GM19025 (cell line): ENCODE data around the gene OR5H6.
"Not testable (repeated sequence)": the region's sequence is repeated elsewhere in the genome, so short reads cannot be mapped to it uniquely, and the experiment has no call there.

Experiments used
- ATAC-seq: cut with Tn5 transposase; IDR thresholded peaks from one replicate; pipeline ENCODE4 v1.9.1; 2021; ENCODE audit warnings: mild to moderate bottlenecking, low read depth, moderate library complexity; ENCODE audit not compliant: unreplicated experiment

Gene OR5H6

DNA sequence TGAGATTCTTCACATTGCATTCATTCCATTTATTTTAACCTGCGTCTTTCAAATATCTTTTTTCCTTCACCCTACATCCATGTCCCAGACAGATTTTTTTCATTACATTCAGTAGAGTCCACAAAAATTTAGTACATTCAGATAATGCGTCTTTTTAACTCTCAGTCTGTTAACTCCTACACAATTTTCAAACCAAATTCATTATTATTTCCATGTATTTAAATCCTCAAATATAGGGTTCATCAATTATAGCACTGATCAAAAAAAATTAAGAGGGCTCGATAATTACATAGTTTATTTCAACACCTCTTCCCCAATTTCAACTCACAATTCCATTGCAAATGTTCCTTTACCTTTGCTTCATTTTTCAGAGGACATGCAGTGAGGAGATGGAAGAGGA lies at the start of gene OR5H6:
Gene OR5H6 (plus strand): TSS at position 301 of the 400 bp plus-strand sequence. CDS start 89 bp downstream, at position 390.
- no peak for ATAC-seq

DNA sequence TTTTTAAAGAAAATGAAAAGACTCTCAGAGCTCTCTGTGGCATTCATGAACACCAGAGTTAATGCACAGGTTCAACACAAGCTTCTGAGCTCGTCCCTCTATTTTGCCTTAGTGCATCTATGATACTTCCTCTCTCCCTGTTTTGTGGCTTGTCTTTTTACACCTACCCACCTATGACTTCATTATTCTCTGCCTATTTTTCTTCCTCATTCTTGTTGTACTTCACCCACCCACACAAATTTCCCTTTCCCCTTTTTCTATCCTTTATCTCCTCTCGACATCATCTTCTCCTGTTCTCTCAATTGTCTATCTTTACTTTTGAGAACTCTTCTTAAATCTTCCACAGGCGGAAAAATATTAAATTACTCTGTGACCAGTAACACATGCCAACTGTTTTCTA lies 49.0 kb upstream of the OR5H6 start:
- ATAC-seq: no peak

DNA sequence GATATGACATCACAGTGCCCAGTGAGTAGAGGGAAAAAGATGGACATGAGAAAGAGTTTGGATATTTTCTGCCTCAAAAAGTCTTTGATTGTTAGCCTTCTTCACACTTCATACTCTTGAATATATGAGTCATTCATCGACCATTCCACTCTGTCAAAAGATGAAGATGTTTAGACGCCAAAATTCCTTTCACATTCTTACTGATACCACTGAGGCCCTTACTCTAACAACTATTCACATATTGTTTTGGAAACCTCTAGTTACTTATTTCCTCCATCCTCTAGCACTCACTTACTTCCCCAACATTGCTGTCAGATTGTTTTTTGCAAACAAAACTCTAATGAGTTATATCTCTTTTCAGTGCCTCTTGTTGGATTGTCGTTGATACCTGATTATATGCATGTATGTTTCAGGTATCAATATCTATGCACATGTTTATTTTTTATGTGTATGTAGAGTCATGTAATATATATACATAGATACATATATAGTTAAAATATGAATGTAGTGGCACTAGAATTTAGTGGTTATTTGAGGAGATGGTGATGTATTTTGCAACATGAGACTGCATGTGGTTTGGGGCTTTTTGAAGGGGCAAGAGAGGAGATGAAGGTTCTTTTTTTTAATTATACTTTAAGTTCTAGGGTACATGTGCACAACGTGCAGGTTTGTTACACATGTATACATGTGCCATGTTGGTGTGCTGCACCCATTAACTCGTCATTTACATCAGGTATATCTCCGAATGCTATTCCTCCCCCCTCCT lies 40.0 kb upstream of the OR5H6 start:
- ATAC-seq: no peak

DNA sequence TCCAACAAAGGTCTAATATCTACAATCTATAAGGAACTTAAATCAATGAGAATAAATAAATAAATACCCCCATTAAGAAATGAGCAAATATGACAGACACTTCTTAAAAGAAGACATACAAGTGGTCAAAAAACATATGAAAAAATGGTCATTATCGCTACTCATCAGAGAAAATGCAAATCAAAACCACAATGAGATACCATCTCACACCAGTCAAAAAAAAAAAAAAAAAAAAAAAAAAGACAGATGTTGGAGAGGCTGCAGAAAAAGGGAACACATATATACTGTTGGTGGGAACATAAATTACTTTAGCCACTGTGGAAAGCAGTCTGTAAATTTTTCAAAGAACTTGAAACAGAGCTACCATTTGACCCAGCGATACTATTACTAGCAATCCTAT lies 31.6 kb upstream of the OR5H6 start:
- no peak for ATAC-seq

DNA sequence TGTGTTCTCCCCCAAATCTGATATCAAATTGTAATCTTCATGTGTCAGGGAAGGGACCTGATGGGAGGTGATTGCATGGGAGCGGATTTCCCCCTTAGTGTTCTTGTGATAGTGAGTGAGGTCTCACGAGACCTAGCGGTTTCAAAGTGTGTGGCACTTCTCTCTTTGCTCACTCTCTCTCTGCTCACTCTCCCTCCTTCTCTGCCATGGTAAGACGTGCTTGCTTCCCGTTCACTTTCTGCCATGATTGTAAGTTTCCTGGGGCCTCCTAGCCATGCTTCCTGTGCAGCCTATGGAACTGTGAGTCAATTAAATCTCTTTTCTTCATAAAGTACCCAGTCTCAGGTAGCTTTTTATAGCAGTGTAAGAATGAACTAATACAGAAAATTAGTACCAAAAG lies 30.6 kb upstream of the OR5H6 start:
- no peak for ATAC-seq

DNA sequence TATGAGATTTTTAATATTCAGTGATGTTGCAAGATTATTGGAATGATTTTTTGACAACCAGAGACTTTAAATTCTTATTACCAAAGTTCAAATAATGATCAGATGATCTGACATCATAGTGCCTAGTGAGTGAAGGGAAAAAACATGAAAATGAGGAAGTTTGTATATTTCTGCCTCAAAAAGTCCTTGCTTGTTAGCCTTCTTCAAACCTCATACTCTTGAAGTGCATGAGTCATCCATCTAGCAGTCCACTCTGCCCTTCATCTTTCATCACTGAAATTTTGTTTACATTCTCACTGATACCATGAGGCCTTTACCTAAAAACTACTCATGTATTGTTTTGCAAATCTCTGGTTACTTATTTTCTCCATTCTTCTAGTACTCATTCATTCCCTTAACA lies 23.9 kb upstream of the OR5H6 start:
- ATAC-seq: no peak

DNA sequence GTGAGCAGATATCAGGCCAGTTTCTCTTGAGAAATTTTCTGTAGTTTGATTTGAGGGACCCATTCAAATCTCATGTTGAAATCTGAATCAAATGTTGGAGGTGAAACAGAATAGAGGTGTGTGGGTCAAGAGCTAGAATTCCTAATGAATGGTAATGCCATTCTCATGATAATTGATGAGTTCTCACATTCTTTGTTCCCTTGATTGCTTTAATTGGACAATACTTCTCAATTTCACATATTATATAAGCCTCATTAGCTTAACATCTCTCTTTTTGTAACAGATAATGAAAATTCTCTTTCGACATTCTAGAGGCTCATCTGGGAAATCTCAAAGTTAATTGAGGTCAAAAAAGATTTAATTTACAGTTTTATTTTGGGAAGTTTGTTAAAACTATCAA lies 21.9 kb upstream of the OR5H6 start:
- no peak for ATAC-seq

DNA sequence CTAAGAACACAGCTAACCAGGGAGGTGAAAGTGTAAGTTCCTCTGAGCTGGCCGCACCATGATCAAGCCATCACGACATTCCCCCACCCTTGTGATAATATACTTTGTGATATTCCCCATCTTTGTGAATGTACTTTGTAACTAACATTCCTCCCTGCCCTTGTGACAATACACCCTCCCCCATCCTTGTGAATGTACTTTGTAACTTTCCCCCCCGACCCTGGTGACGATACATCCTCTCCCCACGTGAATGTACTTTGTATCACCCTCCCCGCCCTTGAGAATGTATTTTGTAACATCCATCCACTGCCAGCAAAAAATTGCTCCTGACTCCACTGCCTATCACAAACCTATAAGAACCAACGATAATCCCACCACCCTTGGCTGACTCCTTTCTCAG lies 20.2 kb upstream of the OR5H6 start:
- ATAC-seq: no peak

DNA sequence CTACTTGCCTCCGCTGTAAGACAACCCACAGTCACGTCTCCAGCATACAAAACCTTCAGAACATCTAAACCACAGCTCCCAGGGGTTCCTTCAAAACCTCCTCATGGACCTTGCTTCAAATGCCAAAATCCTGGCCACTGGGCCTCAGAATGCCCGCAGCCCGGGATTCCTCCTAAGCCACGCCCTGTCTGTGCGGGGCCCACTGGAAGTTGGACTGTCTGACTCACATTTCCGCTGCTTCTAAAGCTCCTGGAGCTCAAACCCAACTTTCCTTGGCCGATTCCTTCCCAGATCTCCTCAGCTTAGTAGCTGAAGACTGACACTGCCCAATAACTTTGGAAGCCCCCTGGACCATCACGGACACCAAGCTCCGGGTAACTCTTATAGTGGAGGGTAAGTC lies 17.9 kb upstream of the OR5H6 start:
- no peak for ATAC-seq

DNA sequence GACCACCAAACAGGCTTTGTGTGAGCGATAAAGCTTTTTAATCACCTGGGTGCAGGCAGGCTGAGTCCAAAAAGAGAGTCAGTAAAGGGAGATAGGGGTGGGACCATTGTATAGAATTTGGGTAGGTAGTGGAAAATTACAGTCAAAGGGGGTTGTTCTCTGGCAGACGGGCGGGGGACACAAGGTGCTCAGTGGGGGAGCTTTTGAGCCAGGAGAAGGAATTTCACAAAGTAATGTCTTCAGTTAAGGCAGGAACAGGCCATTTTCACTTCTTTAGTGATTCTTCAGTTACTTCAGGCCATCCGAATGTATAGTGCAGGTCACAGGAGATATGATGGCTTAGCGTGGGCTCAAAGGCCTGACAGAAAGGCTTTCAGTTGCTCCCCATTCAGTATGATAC lies 8.0 kb upstream of the OR5H6 start:
- not testable (repeated sequence) for ATAC-seq

DNA sequence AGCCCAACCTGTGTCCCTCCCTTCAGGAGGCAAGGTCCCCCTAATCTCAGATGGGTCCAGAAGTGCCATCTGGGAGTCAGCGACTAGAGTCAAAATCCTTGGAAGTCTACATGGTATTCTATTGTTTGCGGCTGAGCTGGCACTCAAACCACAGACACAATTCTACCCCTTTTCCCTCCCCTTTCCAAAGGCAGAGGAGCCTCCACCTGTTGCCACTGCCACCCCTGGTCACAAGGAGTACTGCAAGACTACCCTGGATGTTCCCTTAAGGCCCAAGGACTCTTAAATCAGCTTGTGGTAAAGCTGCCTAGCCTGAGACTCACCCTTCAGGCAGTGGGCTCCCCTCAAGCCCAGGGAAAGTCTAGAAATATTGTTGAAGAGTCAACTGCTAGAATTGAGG lies 4.3 kb upstream of the OR5H6 start:
- no peak for ATAC-seq

DNA sequence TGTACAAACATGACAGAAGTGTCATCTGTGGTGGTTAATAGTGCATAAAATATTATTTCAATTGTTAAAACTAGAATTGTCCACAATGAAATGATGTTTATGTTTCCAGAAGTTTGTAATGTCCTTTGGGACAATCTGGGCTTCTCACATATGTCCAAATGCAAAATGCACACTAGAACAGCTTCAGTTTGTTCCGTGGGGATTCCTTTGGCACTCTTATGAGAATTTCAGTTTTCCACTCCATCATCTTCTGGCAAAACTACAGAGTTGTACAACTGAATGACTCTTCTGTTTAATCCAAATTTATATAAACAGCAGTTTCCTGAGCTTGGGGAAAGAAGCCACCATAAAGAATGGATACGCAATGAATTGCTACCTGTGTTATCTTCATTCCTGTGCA lies 2.0 kb upstream of the OR5H6 start:
- ATAC-seq: no peak

DNA sequence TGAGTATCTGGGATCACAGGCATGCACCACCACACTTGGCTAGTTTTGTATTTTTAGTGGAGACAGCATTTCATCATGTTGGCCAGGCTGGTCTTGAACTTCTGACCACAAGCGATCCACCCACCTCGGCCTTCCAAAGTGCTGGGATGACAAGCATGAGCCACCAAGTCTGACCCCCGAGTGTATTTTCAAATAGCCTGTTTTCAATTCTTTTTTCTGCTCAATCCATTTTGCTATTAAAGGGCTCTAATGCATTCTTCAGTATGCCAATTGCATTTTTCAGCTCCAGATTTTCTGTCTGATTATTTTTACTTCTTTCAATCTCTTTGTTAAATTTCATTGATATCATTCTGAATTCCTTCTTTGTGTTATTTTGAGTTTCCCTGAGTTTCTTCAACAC lies 5.8 kb downstream of the OR5H6 start:
- ATAC-seq: no peak

DNA sequence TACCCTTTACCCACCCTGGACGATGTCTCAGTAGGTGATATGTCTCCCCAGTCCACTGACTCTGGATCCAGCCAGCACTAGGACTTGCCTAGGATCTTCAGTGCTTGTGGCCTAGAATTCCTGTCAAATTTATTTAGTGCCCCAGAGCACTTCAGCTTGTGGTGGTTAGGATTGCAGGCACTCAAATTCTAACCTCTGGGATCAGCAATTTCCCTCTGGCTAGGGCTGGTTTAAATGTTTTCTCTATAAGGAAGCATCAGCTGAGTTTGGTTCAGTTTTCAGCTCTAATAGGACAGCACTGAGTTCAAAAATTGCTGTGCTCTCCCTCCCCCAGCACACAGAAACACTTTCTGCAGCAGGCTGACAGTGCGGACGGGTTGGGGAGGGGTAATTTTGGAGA lies 8.1 kb downstream of the OR5H6 start:
- no peak for ATAC-seq

DNA sequence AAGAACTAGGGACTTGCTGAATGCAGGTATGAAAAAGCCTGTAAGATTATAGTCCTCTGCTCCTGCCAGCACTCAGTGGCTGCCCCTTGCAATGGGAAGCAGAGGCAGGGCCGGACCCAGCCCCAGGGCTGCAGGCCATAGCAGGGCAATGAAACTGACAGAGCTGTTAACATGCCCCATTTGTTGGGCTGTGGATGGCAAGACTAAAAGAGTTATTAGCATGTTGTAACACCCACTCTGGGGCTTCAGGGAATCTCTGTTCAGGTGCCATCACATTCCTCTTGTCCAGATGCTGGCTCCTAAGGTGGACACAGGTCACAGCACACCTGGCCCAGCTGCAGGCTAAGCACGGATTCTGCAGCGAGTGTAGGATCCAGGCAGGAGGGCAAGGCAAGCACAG lies 10.9 kb downstream of the OR5H6 start:
- ATAC-seq: no peak

DNA sequence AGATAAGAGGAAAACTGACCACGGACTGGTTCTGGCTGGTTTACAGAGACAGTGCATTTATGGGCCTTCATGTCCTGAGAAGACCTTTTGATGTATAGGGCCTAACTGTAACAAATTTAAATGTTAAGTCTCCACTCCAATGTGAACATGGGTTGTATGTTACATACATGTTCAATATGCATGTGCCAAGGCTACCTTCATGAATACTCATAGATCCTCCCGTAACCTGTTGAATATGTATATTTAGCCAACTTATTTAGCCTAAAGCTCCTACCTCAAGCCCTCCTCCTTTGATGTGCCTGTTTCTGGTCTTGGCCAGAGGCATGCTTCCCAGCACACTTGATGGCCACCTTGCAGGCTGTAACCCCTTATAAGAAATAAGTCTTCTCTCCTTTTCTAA lies 18.2 kb downstream of the OR5H6 start, which contains the start of gene OR5H2:
Gene OR5H2 (plus strand): TSS at position 301 of the 400 bp plus-strand sequence. CDS start 398 bp downstream, outside the sequence.
- no peak for ATAC-seq

DNA sequence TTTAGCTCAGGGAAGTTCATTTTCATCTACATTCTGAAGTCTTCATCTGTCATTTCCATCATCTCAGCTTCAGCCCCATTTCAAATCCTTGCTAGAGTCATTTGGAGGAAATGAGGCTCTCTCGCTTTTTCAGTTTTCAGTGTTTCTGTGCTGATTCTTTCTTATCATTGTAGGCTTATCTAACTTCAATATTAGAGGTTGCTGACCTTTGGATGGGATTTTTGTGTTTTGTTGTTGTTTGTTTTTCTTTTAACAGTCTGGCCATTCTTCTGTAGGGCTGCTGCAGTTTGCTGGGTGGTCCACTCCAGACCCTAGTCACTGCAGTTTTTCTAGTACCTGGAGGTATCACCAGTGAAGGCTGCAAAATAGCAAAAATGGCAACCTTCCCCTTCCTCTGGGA lies 26.9 kb downstream of the OR5H6 start:
- ATAC-seq: no peak

DNA sequence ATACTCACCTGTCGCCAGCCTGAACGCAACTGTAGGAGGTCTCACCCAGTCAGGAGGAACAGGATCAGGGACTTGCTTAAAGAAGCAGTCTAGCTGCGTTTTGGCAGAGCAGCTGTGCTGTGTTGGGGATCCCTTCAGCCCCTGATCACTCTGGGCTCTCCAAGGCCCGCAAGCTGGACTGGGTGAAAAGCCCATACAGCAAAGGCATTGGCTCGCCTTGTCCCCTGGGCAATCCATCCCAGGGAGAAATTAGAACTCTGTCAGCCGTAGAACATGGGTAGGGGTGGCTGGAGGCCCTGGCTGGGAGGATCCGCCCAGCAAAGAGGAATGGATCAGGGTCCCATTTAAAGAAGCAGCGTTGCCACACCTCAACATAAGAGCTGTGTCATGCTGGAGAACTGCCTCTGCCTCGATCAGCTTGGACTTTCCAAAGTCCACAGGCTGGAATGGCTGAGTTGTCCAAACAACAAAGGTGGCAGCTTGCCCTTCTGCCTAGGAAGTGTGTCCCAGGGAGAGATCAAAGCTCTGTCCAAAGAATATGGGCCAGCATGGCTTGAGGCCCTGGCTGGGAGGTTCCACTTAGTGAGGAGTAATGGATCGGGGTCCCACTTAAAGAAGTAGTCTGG lies 27.4 kb downstream of the OR5H6 start:
- ATAC-seq: no peak
